Activated naive CD4-positive, alpha-beta T cell treated with anti-CD3 and anti-CD28 coated beads, Interleukin-2, amount 10 ng/mL, durations not matched to agents 5 hours and 36 hours (primary cell): ENCODE data around the gene HMX1. TPM values are rescaled to one million over a fixed set of nuclear protein-coding genes. Genes with fewer than 3 reads are reported as not detected.

Experiments
- total RNA-seq, 2 experiments: library from RNA; stranded (reverse); gene quantifications; one replicate each; pipeline ENCODE4 v1.2.3, GENCODE V29; 2021

The HMX1 gene
- not detected for total RNA-seq

DNA sequence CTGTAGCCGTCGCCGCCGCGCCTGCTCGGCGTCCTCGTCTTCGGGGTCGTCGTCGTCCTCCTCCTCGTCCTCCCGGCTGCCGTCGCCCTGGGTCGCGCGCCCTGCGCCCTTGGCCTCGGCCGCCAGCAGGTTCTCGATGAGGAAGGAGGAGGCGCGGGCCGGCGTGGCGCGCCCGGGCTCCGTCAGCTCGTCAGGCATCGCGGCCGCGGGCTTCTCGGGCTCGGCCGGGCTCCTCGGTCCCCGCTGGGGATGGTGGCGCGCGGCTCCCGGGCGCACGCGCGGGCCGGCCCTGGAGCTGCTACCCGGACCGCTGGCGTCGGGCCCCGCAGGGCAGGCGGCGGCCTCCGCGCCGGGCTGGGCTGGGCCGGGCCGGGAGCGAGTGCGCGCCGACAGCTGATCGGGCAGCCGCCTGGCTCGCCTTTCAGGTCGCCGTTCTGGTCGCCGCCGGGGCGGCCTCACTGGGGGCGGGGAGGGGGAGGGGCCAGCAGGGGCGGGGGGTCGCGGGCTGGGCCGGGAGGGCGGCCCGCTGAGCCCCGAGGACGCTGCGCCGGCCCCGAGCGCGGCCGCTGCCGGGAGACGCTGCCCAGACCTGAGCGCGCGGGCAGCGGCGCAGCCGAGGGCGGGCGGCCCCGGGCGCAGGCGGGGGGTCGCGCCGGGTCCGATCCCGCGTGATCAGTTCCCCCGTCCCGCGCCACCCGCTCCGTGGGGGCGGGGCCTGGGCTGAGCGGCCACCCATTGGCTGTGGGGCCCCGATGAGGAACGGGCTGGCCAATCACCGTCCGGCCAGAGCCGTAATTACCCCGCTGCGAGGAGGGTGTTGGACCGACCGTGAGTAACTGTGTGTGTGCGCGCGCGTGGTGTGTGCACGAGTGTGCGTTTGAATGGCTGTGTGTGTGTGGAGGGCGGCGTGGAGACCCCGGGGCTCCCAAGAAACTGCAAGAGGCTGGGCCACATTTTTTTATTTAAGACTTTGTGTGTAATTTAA is at the start of gene HMX1:
Gene HMX1 (minus strand): TSS at position 423 of the 985 bp plus-strand sequence. CDS start 225 bp downstream, at position 198.

